Tibial nerve (tissue), 4 donors: Measurements from ENCODE around the gene CSNK2B. TPM values are rescaled to one million over a fixed set of nuclear protein-coding genes. Genes with fewer than 3 reads are reported as not detected.

Experiments
- DNase-seq, 2 donors: peaks; one replicate each; pipeline ENCODE4 v3.0.0-alpha.2; 2019; ENCODE audit warnings: low spot score in 2 of 2
- H3K27ac ChIP-seq, 4 donors: fragments of 200-600 bp; sonication (generic) in 3 of 4; one replicate each; pipeline ENCODE4 v1.5.1; 2017 to 2019; ENCODE audit warnings: mild to moderate bottlenecking in 1 of 4
- H3K27me3 ChIP-seq, 2 donors: fragments of 200-600 bp; sonication (generic) in 1 of 2; one replicate each; pipeline versions ENCODE4 v1.5.1 to v1.6.0; 2017 to 2019
- H3K36me3 ChIP-seq, 3 donors: fragments of 200-600 bp; sonication (generic); one replicate each; pipeline ENCODE4 v1.5.1; 2018 to 2019
- H3K4me1 ChIP-seq, 4 donors: fragments of 200-600 bp; sonication (generic) in 3 of 4; one replicate each; pipeline ENCODE4 v1.5.1; 2017 to 2019
- H3K4me3 ChIP-seq, 4 donors: fragments of 200-600 bp; sonication (generic) in 3 of 4; one replicate each; pipeline ENCODE4 v1.5.1; 2017 to 2019; ENCODE audit warnings: mild to moderate bottlenecking in 1 of 4, moderate library complexity in 1 of 4
- H3K9me3 ChIP-seq, 4 donors: fragments of 200-600 bp; sonication (generic) in 3 of 4; one replicate each; pipeline ENCODE4 v1.5.1; 2017 to 2019
- EP300 ChIP-seq, 2 donors: sonication (generic); formaldehyde crosslinking; IDR thresholded peaks; one replicate each; pipeline ENCODE4 v1.6.1; 2017; ENCODE audit warnings: antibody characterized with exemption in 2 of 2, mild to moderate bottlenecking in 1 of 2
- POLR2A ChIP-seq, 2 donors: fragments of 450-650 bp; IDR thresholded peaks; one replicate each; pipeline ENCODE4 v1.6.1; 2017; ENCODE audit warnings: antibody characterized with exemption in 2 of 2, mild to moderate bottlenecking in 2 of 2, moderate library complexity in 2 of 2
- WGBS, 2 donors: methylation state at CpG; one replicate each; pipeline ENCODE4 v1.1.5; 2018; 5-methylcytosine and 5-hydroxymethylcytosine counted together
- total RNA-seq, 4 donors: library from RNA; depleted of rRNA; stranded (reverse); fragments of >200 nt; gene quantifications; one replicate each; pipeline ENCODE4 v1.1.0, GENCODE V29; 2016
- TF ChIP-seq, protein P1 (sequence below), 5 experiments: fragments of 200-600 bp in 3 of 5; fragments of 450-650 bp in 2 of 5; sonication (generic) in 3 of 5; IDR thresholded peaks; one replicate each; pipeline ENCODE4 v1.5.1; 2016 to 2019; ENCODE audit warnings: antibody characterized with exemption in 5 of 5, mild to moderate bottlenecking in 3 of 5, moderate library complexity in 2 of 5

The CSNK2B gene
- total RNA-seq, 4 donors from 2014 or later = 183 to 207 (median 188) TPM

DNA sequence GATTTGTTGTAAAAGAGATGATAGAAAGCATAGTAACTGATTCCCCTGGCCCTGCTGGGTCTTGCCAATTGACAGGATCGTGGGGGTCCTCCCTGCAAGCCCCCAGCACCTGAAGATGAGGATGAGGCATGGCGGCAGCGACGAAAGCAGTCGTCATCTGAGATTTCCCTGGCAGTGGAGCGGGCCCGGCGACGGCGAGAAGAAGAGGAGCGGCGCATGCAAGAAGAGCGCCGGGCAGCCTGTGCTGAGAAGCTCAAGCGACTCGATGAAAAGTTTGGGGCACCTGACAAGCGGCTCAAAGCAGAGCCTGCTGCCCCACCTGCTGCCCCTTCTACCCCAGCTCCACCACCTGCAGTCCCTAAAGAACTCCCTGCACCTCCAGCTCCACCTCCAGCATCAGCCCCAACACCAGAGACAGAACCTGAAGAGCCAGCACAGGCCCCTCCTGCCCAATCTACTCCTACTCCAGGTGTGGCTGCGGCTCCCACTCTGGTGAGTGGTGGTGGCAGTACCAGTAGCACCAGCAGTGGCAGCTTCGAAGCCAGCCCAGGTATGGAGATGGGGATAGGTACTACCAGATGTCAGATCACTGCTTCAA lies 38.1 kb upstream of the CSNK2B start:
- peaks cover 5 to 98% (median 50%) of the 10 kb centered on the region in 3 donors for H3K36me3 ChIP-seq
- H3K4me1 ChIP-seq = peaks cover 0 to 8% (median 0%) of the 10 kb centered on the region in 4 donors
- TF ChIP-seq, protein P1, sequence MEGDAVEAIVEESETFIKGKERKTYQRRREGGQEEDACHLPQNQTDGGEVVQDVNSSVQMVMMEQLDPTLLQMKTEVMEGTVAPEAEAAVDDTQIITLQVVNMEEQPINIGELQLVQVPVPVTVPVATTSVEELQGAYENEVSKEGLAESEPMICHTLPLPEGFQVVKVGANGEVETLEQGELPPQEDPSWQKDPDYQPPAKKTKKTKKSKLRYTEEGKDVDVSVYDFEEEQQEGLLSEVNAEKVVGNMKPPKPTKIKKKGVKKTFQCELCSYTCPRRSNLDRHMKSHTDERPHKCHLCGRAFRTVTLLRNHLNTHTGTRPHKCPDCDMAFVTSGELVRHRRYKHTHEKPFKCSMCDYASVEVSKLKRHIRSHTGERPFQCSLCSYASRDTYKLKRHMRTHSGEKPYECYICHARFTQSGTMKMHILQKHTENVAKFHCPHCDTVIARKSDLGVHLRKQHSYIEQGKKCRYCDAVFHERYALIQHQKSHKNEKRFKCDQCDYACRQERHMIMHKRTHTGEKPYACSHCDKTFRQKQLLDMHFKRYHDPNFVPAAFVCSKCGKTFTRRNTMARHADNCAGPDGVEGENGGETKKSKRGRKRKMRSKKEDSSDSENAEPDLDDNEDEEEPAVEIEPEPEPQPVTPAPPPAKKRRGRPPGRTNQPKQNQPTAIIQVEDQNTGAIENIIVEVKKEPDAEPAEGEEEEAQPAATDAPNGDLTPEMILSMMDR (IDR thresholded peaks at IDR 0.05) = no peak
- TF ChIP-seq EP300 (IDR thresholded peaks at IDR 0.05) (no peak), POLR2A (IDR thresholded peaks at IDR 0.05) (no peak)
- no peaks in the 10 kb centered on the region for H3K9me3 ChIP-seq
- no peaks in the 10 kb centered on the region for H3K27me3 ChIP-seq
- H3K27ac ChIP-seq = no peak overlapping the region
- DNase-seq = no peak
- no peak overlapping the region for H3K4me3 ChIP-seq
- WGBS, 2 donors = 96 to 98% methylated on average over 19 of the region's 19 CpGs

DNA sequence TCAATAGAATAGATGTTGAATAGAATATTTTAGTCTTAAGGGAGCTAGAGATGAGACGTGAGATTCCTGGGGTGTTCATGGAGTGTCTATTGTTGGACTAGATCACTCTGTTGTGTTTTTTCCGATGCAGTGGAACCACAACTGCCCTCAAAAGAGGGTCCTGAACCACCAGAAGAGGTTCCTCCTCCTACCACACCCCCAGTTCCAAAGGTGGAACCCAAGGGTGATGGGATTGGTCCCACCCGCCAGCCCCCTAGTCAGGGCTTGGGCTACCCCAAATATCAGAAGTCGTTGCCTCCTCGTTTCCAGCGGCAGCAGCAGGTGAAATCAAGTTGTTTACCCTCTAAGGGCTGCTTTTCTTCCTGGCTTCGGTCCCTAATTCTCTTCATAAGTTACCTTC lies 36.9 kb upstream of the CSNK2B start:
- Histone ChIP-seq H3K9me3 (no peaks in the 10 kb centered on the region), H3K4me1 (peaks cover 0 to 18% (median 0%) of the 10 kb centered on the region in 4 donors), H3K27ac (no peak overlapping the region), H3K27me3 (no peaks in the 10 kb centered on the region), H3K4me3 (no peak overlapping the region), H3K36me3 (peaks cover 5 to 100% (median 56%) of the 10 kb centered on the region in 3 donors)
- 85 to 88% methylated on average over 7 of the region's 7 CpGs for WGBS, 2 donors
- no peak for DNase-seq
- no peak for TF ChIP-seq POLR2A (IDR thresholded peaks at IDR 0.05)
- TF ChIP-seq, protein P1 (IDR thresholded peaks at IDR 0.05) = no peak
- no peak for TF ChIP-seq EP300 (IDR thresholded peaks at IDR 0.05)

DNA sequence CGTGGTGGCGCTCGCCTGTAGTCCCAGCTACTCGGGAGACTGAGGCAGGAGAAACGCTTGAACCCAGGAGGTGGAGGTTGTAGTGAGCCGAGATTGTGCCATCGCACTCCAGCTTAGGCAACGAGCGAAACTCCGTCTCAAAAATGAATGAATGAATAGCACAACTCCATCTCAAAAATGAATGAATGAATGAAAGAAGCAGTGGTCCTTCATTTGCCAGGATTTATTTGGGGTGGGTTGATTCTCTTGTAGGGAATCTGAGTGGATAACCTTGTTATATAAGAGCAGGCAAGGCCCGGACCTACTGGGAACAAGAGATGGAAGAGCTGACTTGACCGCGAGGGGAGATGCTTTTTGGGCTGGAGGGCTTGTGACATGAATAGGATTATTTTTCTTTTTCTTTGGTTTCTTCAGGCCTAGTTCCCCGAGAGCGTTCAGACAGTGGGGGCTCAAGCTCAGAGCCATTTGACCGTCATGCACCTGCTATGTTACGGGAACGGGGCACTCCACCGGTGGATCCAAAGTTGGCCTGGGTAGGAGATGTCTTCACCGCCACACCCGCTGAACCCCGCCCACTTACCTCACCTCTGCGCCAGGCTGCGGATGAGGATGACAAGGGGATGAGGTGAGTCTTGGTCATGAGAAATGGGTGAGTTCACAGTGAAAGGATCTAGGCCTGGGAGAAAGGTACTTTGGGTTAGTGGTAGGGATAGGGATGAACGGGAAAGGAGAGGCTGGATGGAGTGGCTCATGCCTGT lies 35.5 kb upstream of the CSNK2B start:
- DNase-seq = no peak
- no peaks in the 10 kb centered on the region for H3K9me3 ChIP-seq
- no peak overlapping the region for H3K4me3 ChIP-seq
- H3K4me1 ChIP-seq = peaks cover 0 to 18% (median 0%) of the 10 kb centered on the region in 4 donors
- H3K27me3 ChIP-seq = no peaks in the 10 kb centered on the region
- no peak overlapping the region for H3K27ac ChIP-seq
- no peak for TF ChIP-seq EP300 (IDR thresholded peaks at IDR 0.05)
- no peak for TF ChIP-seq POLR2A (IDR thresholded peaks at IDR 0.05)
- TF ChIP-seq, protein P1 (IDR thresholded peaks at IDR 0.05) = no peak
- WGBS, 2 donors = 90 to 92% methylated on average over 25 of the region's 25 CpGs
- H3K36me3 ChIP-seq = peaks cover under 1 to 100% (median 58%) of the 10 kb centered on the region in 3 donors

DNA sequence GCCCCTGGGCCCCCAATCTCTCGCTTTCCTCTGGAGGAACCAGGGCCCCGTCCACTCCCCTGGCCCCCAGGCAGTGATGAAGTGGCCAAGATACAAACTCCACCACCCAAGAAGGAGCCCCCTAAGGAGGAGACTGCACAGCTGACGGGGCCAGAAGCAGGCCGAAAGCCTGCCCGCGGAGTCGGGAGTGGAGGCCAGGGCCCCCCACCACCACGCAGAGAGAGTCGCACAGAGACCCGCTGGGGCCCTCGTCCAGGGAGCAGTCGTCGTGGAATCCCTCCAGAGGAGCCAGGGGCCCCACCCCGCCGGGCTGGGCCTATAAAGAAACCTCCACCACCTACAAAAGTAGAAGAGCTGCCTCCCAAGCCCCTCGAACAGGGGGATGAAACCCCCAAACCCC lies 34.7 kb upstream of the CSNK2B start:
- Histone ChIP-seq H3K36me3 (peaks cover 0 to 100% (median 55%) of the 10 kb centered on the region in 3 donors), H3K9me3 (no peaks in the 10 kb centered on the region), H3K27ac (no peak overlapping the region), H3K4me1 (peaks cover 0 to 18% (median 0%) of the 10 kb centered on the region in 4 donors), H3K27me3 (no peaks in the 10 kb centered on the region), H3K4me3 (no peak overlapping the region)
- no peak for DNase-seq
- TF ChIP-seq, protein P1 (IDR thresholded peaks at IDR 0.05) = no peak
- TF ChIP-seq EP300 (IDR thresholded peaks at IDR 0.05) = no peak
- no peak for TF ChIP-seq POLR2A (IDR thresholded peaks at IDR 0.05)
- WGBS, 2 donors = 72 to 74% methylated on average over 8 to 12 of the region's 16 CpGs

DNA sequence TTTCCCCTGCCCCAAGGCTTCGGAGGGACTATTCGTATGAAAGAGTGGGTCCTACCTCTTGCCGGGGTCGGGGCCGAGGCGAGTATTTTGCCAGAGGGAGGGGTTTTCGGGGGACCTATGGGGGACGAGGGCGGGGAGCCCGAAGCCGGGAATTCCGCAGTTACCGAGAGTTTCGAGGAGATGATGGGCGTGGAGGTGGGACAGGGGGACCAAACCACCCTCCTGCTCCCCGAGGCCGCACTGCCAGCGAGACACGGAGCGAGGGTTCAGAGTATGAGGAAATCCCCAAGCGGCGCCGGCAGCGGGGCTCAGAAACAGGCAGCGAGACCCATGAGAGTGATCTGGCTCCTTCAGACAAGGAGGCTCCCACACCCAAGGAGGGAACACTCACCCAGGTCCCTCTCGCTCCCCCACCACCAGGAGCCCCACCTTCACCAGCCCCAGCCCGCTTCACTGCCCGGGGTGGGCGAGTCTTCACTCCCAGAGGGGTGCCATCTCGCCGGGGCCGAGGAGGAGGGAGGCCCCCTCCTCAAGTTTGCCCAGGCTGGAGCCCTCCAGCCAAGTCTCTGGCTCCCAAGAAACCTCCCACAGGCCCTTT lies 34.1 kb upstream of the CSNK2B start:
- no peak overlapping the region for H3K4me3 ChIP-seq
- TF ChIP-seq POLR2A (IDR thresholded peaks at IDR 0.05) (no peak), EP300 (IDR thresholded peaks at IDR 0.05) (no peak)
- TF ChIP-seq, protein P1 (IDR thresholded peaks at IDR 0.05) = no peak
- H3K36me3 ChIP-seq = peaks cover 0 to 100% (median 55%) of the 10 kb centered on the region in 3 donors
- whole genome bisulfite sequencing, 2 donors = 85 to 86% methylated on average over 28 to 32 of the region's 32 CpGs
- peaks cover 0 to 18% (median 0%) of the 10 kb centered on the region in 4 donors for H3K4me1 ChIP-seq
- H3K27me3 ChIP-seq = no peaks in the 10 kb centered on the region
- H3K9me3 ChIP-seq = no peaks in the 10 kb centered on the region
- no peak for DNase-seq
- no peak overlapping the region for H3K27ac ChIP-seq
